Aorta (tissue), 5 donors: ENCODE results near the gene MYH14. TPM values are rescaled to one million over a fixed set of nuclear protein-coding genes. Genes with fewer than 3 reads are reported as not detected.

Experiments used
- ATAC-seq: fragments of 200-7000 bp; cut with Tn5 transposase; one replicate; pipeline ENCODE4 v1.9.1; 2022; ENCODE audit warnings: moderate library complexity; ENCODE audit not compliant: low FRiP score
- DNase-seq, 2 donors: peaks; one replicate each; pipeline ENCODE4 v3.0.0-alpha.2; 2020
- H3K27ac ChIP-seq, 2 donors: one replicate each; pipeline ENCODE4 v1.5.1; 2013; ENCODE audit warnings: low read length in 2 of 2, mild to moderate bottlenecking in 2 of 2, moderate library complexity in 2 of 2, control low read depth in 1 of 2, inconsistent platforms in 1 of 2, low read depth in 1 of 2
- H3K27me3 ChIP-seq, 2 donors: one replicate each; pipeline ENCODE4 v1.6.1; 2013; ENCODE audit warnings: control low read depth in 1 of 2, low read length in 1 of 2, mild to moderate bottlenecking in 1 of 2, moderate library complexity in 1 of 2; ENCODE audit not compliant: insufficient read depth in 2 of 2, control insufficient read depth in 1 of 2
- H3K36me3 ChIP-seq, 2 donors: one replicate each; pipeline ENCODE4 v1.6.1; 2013; ENCODE audit warnings: control low read depth in 1 of 2, low read length in 1 of 2, mild to moderate bottlenecking in 1 of 2; ENCODE audit not compliant: insufficient read depth in 2 of 2, control insufficient read depth in 1 of 2
- H3K4me1 ChIP-seq, 2 donors: one replicate each; pipeline ENCODE4 v1.6.1; 2013; ENCODE audit warnings: low read length in 2 of 2, control low read depth in 1 of 2, mild to moderate bottlenecking in 1 of 2, moderate library complexity in 1 of 2; ENCODE audit not compliant: insufficient read depth in 2 of 2, control insufficient read depth in 1 of 2
- H3K4me3 ChIP-seq, 2 donors: one replicate each; pipeline ENCODE4 v1.5.1; 2013; ENCODE audit warnings: low read length in 2 of 2, control low read depth in 1 of 2, mild to moderate bottlenecking in 1 of 2
- H3K9me3 ChIP-seq: one replicate; pipeline ENCODE4 v1.6.1; 2013; ENCODE audit warnings: mild to moderate bottlenecking, low read length; ENCODE audit not compliant: control insufficient read depth
- WGBS, 2 donors: extraction: QIAGEN DNeasy Blood & Tissue Kit; methylation state at CpG; one replicate each; pipeline ENCODE4 v1.1.7; 2013; 5-methylcytosine and 5-hydroxymethylcytosine counted together
- intact Hi-C, 2 donors: fragments of 100-400 bp; cut with DNase I; formaldehyde crosslinking; loops; one replicate each; pipeline versions ENCODE4 v1.14.2 to v1.15.0; 2022
- polyA plus RNA-seq, 2 donors: library from polyadenylated mRNA; stranded (reverse); fragments of 200-250 nt; gene quantifications; one replicate each; pipeline ENCODE4 v1.2.3, GENCODE V29; 2013
- total RNA-seq, 2 donors: library from RNA; stranded (reverse); fragmentation: NEBNext Ultra II Directional; extraction: Animal tissue kit (Norgen Biotek cat#: 25700); gene quantifications; one replicate each; pipeline ENCODE4 v1.2.1, GENCODE V29; 2021
- donor health status: healthy with polysubstance abuse.
- donor health status: Bipolar disorder and iron deficiency.
- donor health status: DM: no; HTN: no; CAD: no.
- donor health status: DM: no; HTN: no; CAD: no.
- donor health status: DM: yes; HTN: yes; CAD: no.

Gene MYH14
- total and polyA plus RNA-seq, 4 donors: 4.8 to 61.1 (median 8.9) TPM

DNA sequence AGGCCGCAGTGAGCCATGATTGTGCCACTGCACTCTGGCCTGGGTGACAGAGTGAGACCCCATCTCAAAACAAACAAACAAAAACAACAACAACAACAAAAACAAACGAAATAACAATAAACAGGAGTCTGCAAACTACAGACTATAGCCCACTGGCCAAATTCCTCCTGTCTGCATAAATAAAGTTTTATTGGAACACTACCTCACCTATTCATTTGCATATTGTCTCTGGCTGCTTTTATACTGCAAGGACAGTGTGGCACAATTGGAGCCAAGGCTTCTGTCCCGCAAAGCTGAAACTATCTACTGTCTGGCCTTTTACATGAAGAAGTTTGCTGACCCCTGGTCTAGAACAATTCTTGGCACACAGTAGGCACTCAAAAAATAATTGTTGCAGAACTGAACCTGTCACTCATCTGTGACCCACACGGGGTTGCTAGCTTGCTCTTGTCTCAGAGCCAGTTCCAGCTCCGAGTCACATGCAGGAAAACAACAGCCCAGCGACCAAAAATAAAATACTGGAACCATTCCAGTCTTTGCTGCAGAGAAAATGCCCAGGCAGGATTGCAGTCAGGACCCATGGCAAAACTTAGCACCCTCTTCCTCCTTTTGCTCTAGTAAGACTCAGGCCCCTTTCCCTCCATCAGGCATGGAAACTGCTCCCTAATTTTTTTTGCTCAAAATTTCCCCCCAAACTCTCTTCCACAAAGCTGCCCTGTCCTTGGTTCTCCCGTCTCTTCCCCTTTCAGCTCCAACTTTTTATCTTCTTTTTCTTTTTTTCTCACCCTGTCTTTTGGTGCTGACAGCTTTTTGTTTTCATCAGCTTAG is 4.8 kb upstream of the MYH14 start:
- Histone ChIP-seq H3K27me3 (no peaks in the 10 kb centered on the region), H3K9me3 (no peaks in the 10 kb centered on the region), H3K4me1 (no peaks in the 10 kb centered on the region), H3K27ac (no peak overlapping the region), H3K36me3 (no peaks in the 10 kb centered on the region), H3K4me3 (no peak overlapping the region)
- ATAC-seq (no peak), DNase-seq (no peak)
- 21 to 23% methylated on average over 7 of the region's 7 CpGs for WGBS, 2 donors
- intact Hi-C loops: no loop called here

DNA sequence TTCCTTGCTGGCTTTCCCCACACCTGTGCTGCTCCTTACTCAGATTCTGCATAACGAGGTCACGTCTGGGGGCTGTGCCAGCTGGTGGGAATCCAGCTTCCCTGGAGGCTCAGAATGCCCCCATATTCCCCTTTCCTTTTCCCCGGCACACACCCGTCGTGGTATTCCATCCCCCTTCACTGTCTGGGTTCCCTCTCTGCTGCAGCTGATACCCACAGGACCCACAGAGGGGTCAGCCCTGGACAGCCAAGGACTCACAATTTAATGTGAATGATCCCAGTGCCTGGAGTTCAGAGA is 4.2 kb upstream of the MYH14 start:
- DNase-seq (no peak), ATAC-seq (no peak)
- Histone ChIP-seq H3K27me3 (no peaks in the 10 kb centered on the region), H3K4me3 (no peak overlapping the region), H3K27ac (no peak overlapping the region), H3K36me3 (no peaks in the 10 kb centered on the region), H3K9me3 (no peaks in the 10 kb centered on the region), H3K4me1 (no peaks in the 10 kb centered on the region)
- 1 to 5% methylated on average over 5 of the region's 5 CpGs for WGBS, 2 donors
- intact Hi-C loops: no loop called here

DNA sequence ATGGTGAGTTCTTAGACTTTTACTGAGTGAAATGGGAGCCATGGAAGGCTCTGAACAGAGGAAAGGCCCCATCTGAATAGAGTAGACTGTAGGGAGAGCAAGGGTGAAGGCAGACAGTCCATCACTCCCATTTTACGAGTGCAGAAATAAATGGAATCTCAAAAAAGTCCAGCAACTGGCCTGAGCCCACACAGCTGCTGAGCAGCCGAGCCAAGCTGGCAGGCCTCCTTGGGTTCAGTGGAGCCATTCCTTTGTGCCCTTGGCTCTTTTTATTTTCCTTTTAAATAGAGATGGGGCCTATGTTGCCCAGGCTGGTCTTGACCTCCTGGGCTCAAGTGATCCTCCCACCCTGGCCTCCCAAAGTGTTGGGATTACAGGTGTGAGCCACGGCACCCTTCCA is 1.0 kb upstream of the MYH14 start:
- no peaks in the 10 kb centered on the region for H3K27me3 ChIP-seq
- no peaks in the 10 kb centered on the region for H3K4me1 ChIP-seq

DNA sequence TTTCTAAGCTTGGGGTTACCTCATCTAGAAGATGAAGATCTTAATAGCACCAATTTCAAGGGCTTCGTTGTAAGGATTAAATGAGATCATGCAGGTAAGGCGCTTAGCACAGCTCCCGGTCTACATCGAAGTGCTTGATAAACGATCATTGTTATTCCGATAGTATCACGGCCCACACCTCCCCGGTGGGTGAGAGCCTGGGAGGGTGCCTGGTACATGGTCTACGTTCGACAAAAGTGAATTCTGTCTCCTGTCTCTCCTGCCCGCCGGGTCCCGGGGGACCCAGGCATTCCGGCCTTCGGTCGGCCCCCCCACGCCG is 501 bp upstream of the MYH14 start:
- no peaks in the 10 kb centered on the region for H3K36me3 ChIP-seq
- DNase-seq: no peak
- no peaks in the 10 kb centered on the region for H3K4me1 ChIP-seq
- no peak overlapping the region for H3K4me3 ChIP-seq
- no peak for ATAC-seq
- WGBS, 2 donors: 9% methylated on average over 18 of the region's 18 CpGs
- H3K27ac ChIP-seq: no peak overlapping the region
- H3K27me3 ChIP-seq: no peaks in the 10 kb centered on the region
- no peaks in the 10 kb centered on the region for H3K9me3 ChIP-seq
- intact Hi-C loops: no loop called here

More for the DNA sequence above, 1.0 kb upstream of the MYH14 start:
- no peaks in the 10 kb centered on the region for H3K9me3 ChIP-seq
- intact Hi-C loops: no loop called here
- 56 to 65% methylated on average over 3 of the region's 3 CpGs for WGBS, 2 donors
- no peak for DNase-seq
- no peak overlapping the region for H3K4me3 ChIP-seq
- ATAC-seq: no peak
- H3K27ac ChIP-seq: no peak overlapping the region
- no peaks in the 10 kb centered on the region for H3K36me3 ChIP-seq

DNA sequence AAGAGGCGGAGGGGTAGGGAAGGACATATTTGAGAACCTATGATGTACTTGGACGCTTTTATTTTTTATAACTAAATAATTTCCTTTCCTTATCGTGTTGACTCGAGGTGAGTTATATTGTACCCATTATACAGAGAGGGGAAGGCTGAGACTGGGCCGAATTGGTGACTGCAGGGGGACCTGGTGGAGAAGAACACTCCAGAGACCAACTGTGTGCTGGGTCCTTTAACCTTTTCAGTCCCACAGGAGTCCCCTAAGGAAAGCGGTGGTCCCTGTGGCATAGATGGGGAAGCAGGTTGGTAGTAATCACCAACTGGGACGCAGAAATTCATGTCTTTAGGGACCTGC is 633 bp downstream of the MYH14 start:
- DNase-seq (no peak), ATAC-seq (no peak)
- H3K27ac ChIP-seq: no peak overlapping the region
- no peaks in the 10 kb centered on the region for H3K27me3 ChIP-seq
- H3K36me3 ChIP-seq: no peaks in the 10 kb centered on the region
- intact Hi-C loops: no loop called here
- H3K9me3 ChIP-seq: no peaks in the 10 kb centered on the region
- H3K4me3 ChIP-seq: peak overlapping the region in 1 of 2 donors; percentile 81
- no peaks in the 10 kb centered on the region for H3K4me1 ChIP-seq
- WGBS, 2 donors: 46 to 48% methylated on average over 7 of the region's 7 CpGs

- no peak overlapping the region for H3K4me3 ChIP-seq
- no peak for DNase-seq
- H3K27me3 ChIP-seq: no peaks in the 10 kb centered on the region
- H3K4me1 ChIP-seq: no peaks in the 10 kb centered on the region
- no peaks in the 10 kb centered on the region for H3K9me3 ChIP-seq
- H3K27ac ChIP-seq: no peak overlapping the region
- intact Hi-C loops: no loop called here
- 18% methylated on average over 46 to 49 of the region's 49 CpGs for WGBS, 2 donors
- ATAC-seq: no peak
- no peaks in the 10 kb centered on the region for H3K36me3 ChIP-seq
These were observed 1.6 kb downstream of the MYH14 start for GRCh38 chr19:50204811-50205675.

DNA sequence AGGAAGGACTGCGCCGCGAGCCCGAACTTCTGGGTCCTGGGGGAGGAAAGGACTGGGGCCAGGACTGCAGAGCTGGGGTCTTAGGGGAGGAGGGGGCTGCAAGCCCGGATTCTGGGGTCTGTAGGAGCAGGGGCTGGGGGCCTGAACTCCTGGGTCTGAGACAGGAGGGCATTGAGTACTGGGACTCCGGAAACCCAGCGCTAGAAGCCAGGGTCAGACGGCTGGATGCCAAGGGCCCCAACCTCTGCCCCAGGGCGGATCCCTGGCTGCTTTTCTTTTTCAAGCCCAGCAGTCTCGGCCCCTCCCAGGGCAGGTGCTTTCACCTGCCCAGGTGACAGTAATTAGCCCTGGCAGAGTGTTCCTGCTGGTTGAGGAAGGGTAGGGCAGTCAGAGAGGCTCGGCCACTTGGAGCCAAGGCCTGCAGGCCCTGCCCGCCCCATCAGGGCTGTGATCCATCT is 2.3 kb downstream of the MYH14 start:
- ATAC-seq (no peak), DNase-seq (no peak)
- Histone ChIP-seq H3K36me3 (no peaks in the 10 kb centered on the region), H3K27me3 (no peaks in the 10 kb centered on the region), H3K9me3 (no peaks in the 10 kb centered on the region), H3K4me1 (no peaks in the 10 kb centered on the region), H3K27ac (no peak overlapping the region), H3K4me3 (no peak overlapping the region)
- WGBS, 2 donors: 67 to 71% methylated on average over 12 of the region's 12 CpGs
- intact Hi-C loops: no loop called here

GRCh38 chr19:50206191-50206590 is 2.8 kb downstream of the MYH14 start:
- Histone ChIP-seq H3K4me3 (no peak overlapping the region), H3K4me1 (no peaks in the 10 kb centered on the region), H3K36me3 (no peaks in the 10 kb centered on the region), H3K27me3 (no peaks in the 10 kb centered on the region), H3K9me3 (no peaks in the 10 kb centered on the region), H3K27ac (no peak overlapping the region)
- intact Hi-C loops: no loop called here
- DNase-seq (no peak), ATAC-seq (no peak)
- 86 to 87% methylated on average over 5 to 6 of the region's 6 CpGs for WGBS, 2 donors

DNA sequence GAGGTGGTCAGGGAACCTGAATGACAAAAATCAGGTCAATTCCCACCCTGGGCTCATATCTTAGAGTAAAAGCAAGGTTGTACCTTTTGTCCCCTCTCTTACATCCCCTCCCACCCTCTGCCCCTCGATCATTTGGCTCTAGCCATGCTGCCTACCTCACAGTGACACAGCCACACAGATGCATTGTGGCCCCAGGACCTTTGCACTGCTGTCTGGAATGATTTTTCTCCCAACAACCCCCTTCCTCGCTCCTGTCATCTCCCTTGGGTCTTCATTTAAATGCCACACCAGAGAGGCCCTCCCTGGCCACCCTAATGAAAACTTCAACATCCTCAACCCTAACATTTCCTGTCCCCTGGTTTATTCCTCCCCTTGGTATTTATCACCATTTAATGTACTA is 4.3 kb downstream of the MYH14 start:
- ATAC-seq: no peak
- whole genome bisulfite sequencing, 2 donors: 80 to 84% methylated on average over 2 of the region's 2 CpGs
- H3K4me1 ChIP-seq: no peaks in the 10 kb centered on the region
- H3K36me3 ChIP-seq: no peaks in the 10 kb centered on the region
- no peak overlapping the region for H3K4me3 ChIP-seq
- intact Hi-C loops: no loop called here
- peak in 1 of 2 donors; percentile 3 for DNase-seq
- no peaks in the 10 kb centered on the region for H3K27me3 ChIP-seq
- H3K9me3 ChIP-seq: no peaks in the 10 kb centered on the region
- H3K27ac ChIP-seq: no peak overlapping the region
